HG03175 (cell line): Measurements from ENCODE around the gene EHD1.
"Not testable (repeated sequence)": the region's sequence is repeated elsewhere in the genome, so short reads cannot be mapped to it uniquely, and the experiment has no call there.

Experiments used
- ATAC-seq: cut with Tn5 transposase; IDR thresholded peaks from one replicate; pipeline ENCODE4 v1.9.1; 2021; ENCODE audit warnings: mild to moderate bottlenecking, moderate library complexity; ENCODE audit not compliant: unreplicated experiment

EHD1 gene

GRCh38 chr11:64859542-64860414 is 18.6 kb downstream of the EHD1 start:
- peak; percentile 80 for ATAC-seq

GRCh38 chr11:64858467-64859263 is 19.8 kb downstream of the EHD1 start:
- peak; percentile 17 for ATAC-seq

GRCh38 chr11:64857485-64857884 is 20.9 kb downstream of the EHD1 start:
- no peak for ATAC-seq

GRCh38 chr11:64856382-64857227 is 21.8 kb downstream of the EHD1 start:
- ATAC-seq, result no peak

- ATAC-seq, result no peak
Observed at GRCh38 chr11:64855596-64856304, 22.7 kb downstream of the EHD1 start.

- ATAC-seq, result no peak
Observed at GRCh38 chr11:64854534-64855502, 23.6 kb downstream of the EHD1 start.

GRCh38 chr11:64854157-64854533 is 24.3 kb downstream of the EHD1 start:
- ATAC-seq, result no peak

GRCh38 chr11:64853709-64854108 is 24.7 kb downstream of the EHD1 start:
- no peak for ATAC-seq

- ATAC-seq, result no peak
Observed at GRCh38 chr11:64852804-64853509, 25.5 kb downstream of the EHD1 start.

- ATAC-seq, result peak; percentile 21
Observed at GRCh38 chr11:64851831-64852351, 26.5 kb downstream of the EHD1 start.

GRCh38 chr11:64850979-64851567 is 27.3 kb downstream of the EHD1 start:
- ATAC-seq, result peak; percentile 66

GRCh38 chr11:64849598-64850356 is 28.6 kb downstream of the EHD1 start:
- ATAC-seq, result no peak

- no peak for ATAC-seq
Observed at GRCh38 chr11:64848826-64849597, 29.4 kb downstream of the EHD1 start.

- no peak for ATAC-seq
Observed at GRCh38 chr11:64848214-64848825, 30.1 kb downstream of the EHD1 start.

- no peak for ATAC-seq
Observed at GRCh38 chr11:64846998-64847666, 31.3 kb downstream of the EHD1 start.

- not testable (repeated sequence) for ATAC-seq
Observed at GRCh38 chr11:64845776-64846129, 32.7 kb downstream of the EHD1 start.
